Right kidney (tissue), 1 donor: ENCODE results near the gene TBC1D16.
A peak's percentile ranks its signal among the peaks of the same experiment; 100 is the strongest.

Experiments
- DNase-seq: peaks from one replicate; pipeline ENCODE4 v3.0.0-alpha.2; 2016

The TBC1D16 gene

GRCh38 chr17:79937391-79938335 lies 98.0 kb downstream of the TBC1D16 start:
- DNase-seq, result no peak

DNA sequence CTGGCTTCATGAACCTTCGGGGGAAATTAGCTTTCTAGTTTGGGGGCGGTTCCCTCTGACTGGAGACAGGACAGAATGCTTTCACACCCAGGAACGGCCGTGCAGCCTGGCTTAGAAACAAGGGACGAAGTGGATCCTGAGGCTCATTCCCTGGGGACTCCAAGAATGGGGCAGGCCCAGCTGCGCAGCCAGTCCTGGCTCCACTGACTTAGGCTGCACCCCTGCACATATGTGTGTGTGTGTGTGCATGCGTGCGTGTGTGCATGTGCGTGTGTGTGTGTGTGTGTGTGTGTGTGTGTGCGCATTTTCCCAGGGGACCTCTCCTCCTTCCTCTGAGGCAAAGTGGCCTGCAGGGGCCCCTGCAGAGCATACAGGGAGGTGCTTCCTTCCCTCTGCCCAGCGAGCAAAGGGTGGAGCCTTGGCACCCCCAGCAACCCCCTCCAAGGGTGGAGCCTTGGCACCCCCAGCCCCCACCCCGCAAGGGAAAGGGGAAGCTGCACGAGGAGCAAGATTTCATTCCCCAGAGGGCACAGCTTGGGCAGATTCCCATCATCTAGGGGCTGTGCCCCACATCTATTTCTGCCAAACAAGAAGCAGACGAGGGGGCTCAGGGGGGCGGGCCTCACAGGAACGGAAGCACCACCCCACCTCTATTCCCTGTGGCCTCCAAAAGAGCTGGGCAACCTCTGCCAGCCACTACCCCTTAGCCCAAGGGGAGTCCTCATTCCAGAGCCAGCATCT lies 98.9 kb downstream of the TBC1D16 start:
- DNase-seq, result no peak

- DNase-seq, result no peak
Observed at GRCh38 chr17:79936050-79936449, 99.6 kb downstream of the TBC1D16 start.

DNA sequence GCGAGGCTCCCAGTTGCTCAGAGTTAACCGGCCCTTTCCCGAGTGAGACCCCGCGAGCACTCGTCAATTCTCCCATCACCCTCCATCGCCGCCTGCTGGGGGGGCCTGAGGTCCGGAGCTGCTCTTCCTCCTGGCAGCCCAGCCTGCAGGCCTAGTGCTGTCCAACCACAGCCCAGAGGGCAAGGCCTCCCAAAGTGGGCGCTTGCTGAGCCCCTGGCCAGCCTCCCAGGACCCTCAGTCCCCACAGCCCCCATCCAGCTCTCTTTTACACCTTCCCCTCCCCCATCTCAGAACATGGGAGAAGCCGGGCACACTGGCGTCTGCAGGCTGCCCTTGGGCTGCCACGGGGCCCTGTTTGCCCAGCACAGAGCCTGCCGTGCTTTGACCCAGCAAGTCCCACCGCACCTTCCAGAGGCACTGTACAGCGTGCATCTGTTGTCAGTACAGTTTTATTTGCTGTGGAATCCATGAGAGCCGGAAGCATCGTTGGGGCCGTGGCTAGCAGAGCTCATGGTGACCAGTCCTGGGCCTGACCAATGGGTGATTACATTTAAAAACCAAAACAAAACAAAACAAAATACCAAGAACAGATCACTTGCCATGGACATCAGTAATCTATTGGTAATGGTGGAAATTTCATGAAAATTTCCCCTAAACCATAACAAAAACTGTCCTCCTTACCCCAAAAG lies 100.3 kb downstream of the TBC1D16 start:
- DNase-seq, result no peak

- no peak for DNase-seq
Observed at GRCh38 chr17:79934653-79934970, 101.1 kb downstream of the TBC1D16 start.

DNA sequence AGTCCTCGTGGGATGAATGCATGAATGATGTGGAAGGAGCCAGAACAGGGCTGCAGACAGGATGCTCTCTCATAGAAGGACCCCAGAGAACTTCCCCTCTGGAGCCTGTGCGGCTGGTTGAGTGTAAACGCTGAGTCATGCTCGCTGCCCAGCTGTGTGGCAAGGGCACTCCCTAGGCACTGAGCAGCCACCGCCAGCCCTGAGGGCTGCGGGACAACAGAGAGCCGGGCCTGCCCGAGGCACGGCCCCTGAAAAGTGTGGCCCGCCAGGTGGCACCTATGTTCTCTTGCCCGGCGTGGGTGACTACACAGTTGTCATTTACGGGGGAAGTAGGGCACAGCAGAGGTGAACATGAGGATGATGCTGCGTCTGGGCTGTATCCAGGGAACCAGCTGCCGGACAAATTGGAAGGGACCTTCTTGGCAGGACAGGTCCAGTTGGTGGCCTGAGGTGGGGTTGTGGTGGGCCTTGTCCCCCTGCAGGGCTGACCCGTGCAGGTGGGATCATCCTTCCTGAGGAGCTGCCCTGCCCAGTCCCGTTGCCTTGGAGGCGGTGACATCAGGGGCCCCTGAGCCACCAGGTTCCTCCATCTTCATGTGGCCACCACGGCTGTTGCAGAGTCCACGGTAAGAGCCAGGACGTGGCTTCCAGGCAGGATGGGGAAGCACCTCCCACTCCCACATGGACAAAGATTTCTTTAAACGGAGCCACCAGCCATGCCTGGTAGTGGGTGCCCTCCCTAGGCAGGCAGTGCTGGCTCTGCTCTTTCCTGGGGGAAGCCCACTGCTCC lies 101.6 kb downstream of the TBC1D16 start:
- no peak for DNase-seq

DNA sequence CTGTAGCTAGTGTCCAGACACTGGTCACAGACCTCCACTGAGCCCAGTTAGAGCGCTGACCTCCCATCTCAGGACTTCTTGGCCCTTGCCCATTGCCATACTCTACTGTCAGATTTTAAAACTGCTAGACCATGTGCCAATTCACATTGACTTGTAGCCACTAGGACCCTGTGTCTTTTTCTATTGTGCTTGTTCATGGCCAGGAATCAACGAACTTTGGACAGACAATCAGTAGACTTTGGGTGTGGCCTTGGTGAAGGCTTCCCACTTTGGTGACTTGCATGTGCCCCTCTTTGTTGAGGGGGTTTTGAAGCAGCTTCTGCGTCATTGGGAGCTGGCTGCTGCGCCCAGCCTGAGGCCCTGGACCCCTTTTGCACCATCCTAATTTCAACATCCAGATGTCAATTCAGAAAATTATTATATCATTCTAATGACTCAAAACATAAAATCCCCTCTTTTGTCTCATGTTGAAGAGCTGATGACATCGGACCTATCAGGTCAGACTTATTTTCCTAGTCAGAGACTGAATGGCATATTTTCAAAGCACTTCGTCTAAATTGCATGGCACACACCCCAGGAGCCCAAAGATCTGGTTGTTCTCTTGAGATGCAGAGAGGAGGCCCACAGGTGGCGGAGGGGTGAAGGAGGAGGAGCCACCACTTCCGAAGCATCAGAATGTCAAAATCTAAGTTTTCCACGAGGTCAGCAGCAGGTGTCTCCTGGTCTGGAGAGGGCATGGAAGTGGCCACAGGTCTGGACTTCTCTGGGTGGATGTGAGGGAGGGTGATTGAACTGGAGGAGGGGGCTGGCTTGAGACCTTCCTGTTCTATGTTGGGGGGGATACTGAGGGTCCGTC lies 103.0 kb downstream of the TBC1D16 start:
- DNase-seq, result no peak

GRCh38 chr17:79931817-79932309 lies 103.8 kb downstream of the TBC1D16 start:
- no peak for DNase-seq

- no peak for DNase-seq
Observed at GRCh38 chr17:79930877-79931816, 104.5 kb downstream of the TBC1D16 start.

GRCh38 chr17:79930062-79930876 lies 105.4 kb downstream of the TBC1D16 start:
- DNase-seq, result peak; percentile 76

- no peak for DNase-seq
Observed at GRCh38 chr17:79929257-79930061, 106.2 kb downstream of the TBC1D16 start.

DNA sequence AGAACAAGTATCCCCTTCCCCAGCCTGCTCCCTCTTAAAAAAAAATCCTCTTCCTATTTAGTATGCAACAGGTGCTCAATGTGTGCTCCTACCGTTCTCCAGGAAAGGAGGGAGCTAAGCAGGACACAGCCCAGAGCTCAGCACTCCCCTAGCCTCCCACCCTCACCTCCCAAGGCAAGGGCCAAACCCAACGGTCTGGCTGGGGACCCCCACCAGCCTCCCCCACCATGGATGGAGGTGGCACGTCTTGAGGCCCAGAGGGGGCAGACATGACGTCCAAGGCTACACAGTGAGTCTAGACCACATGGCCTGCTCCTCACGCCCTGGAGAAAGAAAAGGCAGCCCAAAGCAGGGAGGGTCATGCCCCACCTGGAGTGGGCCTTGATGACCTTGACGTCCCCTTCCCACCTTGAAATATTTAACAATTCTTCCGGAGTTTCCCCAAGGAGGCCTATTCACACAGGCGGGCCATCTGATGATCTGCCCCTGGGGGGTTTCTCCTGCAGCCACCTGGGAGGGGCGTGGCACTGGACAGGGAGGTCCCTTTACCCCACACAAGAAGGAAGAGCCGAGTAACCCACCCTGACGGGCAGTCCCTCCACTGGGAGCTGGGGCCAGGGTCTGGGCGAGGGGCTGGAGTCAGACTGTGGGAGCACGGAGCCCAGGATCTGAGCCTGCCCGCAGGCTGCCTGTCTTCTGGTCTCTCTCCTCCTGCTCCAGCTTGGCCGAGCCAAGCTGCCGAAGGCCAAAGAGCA lies 107.0 kb downstream of the TBC1D16 start:
- DNase-seq, result no peak

DNA sequence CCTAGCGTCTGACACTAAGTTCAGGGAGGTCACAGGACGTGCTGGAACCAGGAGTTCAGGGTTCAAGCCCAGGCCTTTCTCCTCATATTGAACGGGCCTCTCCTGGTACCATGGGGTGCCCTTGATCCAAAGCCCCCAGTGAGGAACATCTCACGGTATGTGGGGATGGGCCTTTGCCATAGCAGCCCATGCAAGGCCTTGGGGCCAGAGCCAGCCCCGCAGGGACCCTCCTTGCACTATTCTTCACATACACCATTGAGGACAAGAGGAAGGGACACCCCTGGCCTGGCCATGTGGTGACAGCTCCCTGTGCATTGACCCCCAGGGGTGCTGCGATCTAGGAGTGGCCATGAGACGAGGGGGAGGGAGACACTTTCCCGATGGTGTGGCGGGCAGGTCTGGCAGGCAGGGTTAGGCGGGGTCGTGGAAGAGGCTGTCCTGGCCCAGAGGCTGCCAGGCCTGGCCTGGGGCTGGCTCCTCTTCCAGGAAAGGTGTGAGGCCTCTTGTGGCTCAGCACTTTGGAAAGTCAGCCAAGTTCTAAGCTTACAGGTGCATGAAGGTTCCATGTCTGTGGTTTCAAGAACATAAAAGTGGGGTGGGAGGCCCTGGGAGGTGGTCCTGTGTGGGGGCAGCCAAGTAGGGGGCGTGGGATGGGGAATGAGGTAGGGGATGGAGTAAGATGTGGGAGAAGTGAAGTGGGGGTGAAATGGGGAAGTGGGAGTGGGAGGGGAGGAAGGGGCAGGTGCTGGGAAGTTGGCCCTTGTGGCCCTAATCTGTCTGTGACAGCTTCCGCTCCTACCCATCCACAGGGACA lies 107.8 kb downstream of the TBC1D16 start:
- DNase-seq, result no peak

GRCh38 chr17:79927136-79927661 lies 108.5 kb downstream of the TBC1D16 start:
- no peak for DNase-seq

DNA sequence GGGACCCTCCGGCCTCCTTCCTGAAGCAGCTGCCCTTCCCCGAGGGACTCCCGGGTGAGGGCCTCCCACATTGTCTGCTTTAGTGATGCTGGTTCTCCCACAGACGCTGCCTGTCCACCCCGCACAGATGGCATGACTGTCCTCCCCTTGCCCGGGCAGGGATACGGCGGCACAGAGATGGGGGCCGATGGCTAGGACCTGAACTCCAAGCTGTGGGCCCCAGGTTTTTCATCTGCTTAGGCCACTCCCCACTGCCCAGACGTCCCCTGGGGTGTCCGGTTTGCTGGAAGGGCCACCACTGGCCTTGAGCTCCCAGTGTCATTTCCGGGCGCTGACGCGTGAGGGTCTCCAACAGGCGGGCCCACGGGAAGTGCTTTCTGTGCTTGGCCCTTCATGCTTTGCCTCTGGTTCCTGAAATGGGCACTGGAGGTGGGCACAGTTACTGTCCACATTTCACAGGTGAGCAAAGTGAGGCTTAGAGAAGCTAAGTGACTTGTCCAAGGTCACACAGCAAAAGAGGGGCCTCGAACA lies 109.0 kb downstream of the TBC1D16 start:
- DNase-seq, result no peak

DNA sequence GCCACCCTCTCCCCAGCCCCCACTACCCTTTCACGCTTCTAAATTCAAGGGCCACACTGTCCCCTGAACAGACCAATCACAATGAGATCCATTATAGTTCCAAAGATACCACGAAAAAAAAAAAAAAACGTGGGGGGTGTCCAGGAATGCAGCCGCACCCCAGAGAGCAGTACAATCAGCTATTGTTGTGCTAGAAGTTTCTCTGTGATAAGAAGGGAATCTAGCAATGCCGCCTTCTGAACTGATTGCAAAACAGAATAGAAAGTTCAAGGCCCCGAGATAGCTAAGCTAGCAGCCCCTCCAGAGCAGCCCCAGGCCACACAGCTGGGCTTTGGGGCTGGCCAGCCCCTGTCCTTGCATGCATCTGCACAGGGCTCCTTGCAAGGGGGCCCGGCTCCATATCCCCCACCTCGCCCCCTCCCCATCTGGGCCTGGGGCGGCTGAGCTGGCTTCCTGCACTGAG lies 109.5 kb downstream of the TBC1D16 start:
- no peak for DNase-seq
